ENCODE results near the gene OBSCN.

DNA sequence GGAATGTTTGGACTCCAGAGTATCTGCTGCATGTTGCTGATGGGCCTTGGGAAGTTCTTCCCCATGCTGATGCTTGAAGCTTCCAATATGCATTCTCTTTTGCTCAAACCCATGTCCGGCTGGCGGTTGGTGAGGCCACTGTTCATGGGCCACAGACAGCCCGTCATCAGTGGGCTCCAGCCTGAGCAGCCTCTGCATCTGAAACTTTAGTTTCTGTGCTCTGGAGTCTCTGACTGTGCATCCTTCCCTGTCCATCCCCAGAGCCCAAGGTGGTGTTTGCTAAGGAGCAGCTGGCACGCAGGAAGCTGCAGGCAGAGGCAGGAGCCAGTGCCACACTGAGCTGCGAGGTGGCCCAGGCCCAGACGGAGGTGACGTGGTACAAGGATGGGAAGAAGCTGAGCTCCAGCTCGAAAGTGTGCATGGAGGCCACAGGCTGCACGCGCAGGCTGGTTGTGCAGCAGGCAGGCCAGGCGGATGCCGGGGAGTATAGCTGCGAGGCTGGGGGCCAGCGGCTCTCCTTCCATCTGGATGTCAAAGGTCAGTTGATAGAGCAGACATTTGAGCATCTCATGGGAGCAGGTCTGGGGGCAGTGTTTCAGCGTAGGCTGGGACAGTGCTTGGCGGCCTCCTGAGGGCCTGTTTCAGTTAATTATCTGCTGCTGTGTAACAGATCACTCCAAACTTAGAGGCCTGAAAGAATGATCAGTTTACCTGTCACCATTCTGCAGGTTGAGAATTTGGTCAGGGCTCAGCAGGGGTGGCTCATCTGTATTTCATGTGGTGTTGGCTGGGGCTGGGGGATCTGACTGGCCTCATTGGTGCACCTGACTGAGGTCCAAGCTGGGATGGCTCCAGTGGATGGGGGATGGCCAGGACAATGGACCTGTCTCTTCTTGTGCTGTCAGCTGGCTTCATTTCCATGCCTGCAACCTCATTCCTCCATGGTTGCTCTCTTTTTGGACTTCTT, 16.6 kb downstream of the OBSCN start:
- no peak for TF ChIP-seq POLR2A (IDR thresholded peaks at IDR 0.05)
- TF ChIP-seq, protein P1, sequence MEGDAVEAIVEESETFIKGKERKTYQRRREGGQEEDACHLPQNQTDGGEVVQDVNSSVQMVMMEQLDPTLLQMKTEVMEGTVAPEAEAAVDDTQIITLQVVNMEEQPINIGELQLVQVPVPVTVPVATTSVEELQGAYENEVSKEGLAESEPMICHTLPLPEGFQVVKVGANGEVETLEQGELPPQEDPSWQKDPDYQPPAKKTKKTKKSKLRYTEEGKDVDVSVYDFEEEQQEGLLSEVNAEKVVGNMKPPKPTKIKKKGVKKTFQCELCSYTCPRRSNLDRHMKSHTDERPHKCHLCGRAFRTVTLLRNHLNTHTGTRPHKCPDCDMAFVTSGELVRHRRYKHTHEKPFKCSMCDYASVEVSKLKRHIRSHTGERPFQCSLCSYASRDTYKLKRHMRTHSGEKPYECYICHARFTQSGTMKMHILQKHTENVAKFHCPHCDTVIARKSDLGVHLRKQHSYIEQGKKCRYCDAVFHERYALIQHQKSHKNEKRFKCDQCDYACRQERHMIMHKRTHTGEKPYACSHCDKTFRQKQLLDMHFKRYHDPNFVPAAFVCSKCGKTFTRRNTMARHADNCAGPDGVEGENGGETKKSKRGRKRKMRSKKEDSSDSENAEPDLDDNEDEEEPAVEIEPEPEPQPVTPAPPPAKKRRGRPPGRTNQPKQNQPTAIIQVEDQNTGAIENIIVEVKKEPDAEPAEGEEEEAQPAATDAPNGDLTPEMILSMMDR (IDR thresholded peaks at IDR 0.05): no peak

All from adrenal gland (tissue), 5 donors.